Measurements from ENCODE around the gene GRXCR1. TPM values are rescaled to one million over a fixed set of nuclear protein-coding genes. Genes with fewer than 3 reads are reported as not detected.

The GRXCR1 gene
- total RNA-seq = not detected

DNA sequence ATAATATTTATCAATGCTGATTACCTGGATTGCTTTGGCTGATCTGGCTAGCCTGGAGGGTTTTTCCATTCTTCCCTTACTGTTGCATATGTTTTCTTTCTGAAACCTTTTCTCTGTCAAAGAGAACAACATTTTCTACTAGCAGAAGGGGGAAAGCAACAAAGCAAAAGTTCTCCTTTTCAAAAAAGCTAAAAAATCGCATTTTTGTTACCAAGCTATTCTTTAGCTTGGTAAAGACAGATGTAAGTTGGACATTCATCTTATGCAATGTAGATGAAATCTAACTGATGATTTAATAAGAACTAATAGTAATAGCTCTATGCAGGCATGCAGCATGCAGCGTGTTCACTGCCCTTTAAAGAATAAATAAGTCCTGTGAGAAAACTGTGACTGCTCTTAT lies at the start of gene GRXCR1:
Gene GRXCR1 (plus strand): TSS at position 301 of the 400 bp plus-strand sequence. CDS start 554 bp downstream, outside the sequence.

Other genes starting within 250 kb of the GRXCR1 start
- 10 to 100 TPM; 28.3 to 31.4 TPM for gene ATP8A1, start 235.6 kb upstream of the GRXCR1 start, total RNA-seq